Femur (tissue), 1 donor: ENCODE results near the gene FBXO3.
"Not testable (repeated sequence)": the region's sequence is repeated elsewhere in the genome, so short reads cannot be mapped to it uniquely, and the experiment has no call there.

Source experiments
- DNase-seq: peaks from one replicate; pipeline ENCODE4 v3.0.0-alpha.2; 2017

The FBXO3 gene

GRCh38 chr11:33725496-33725895 lies 48.8 kb downstream of the FBXO3 start:
- no peak for DNase-seq

- peak; percentile 43 for DNase-seq
Measured at GRCh38 chr11:33724644-33725035, 49.7 kb downstream of the FBXO3 start.

- peak; percentile 25 for DNase-seq
Measured at GRCh38 chr11:33723238-33723881, 51.0 kb downstream of the FBXO3 start.

- no peak for DNase-seq
Measured at GRCh38 chr11:33722590-33723234, 51.6 kb downstream of the FBXO3 start.

GRCh38 chr11:33721984-33722383 lies 52.3 kb downstream of the FBXO3 start:
- no peak for DNase-seq

- peak; percentile 49 for DNase-seq
Measured at GRCh38 chr11:33721426-33721825, 52.9 kb downstream of the FBXO3 start.

GRCh38 chr11:33719587-33719986 lies 54.7 kb downstream of the FBXO3 start:
- no peak for DNase-seq

GRCh38 chr11:33718440-33718839 lies 55.9 kb downstream of the FBXO3 start:
- no peak for DNase-seq

GRCh38 chr11:33716243-33716642 lies 58.1 kb downstream of the FBXO3 start:
- DNase-seq: no peak

GRCh38 chr11:33713856-33714398 lies 60.4 kb downstream of the FBXO3 start:
- DNase-seq: no peak

GRCh38 chr11:33713151-33713855 lies 61.0 kb downstream of the FBXO3 start:
- no peak for DNase-seq

- no peak for DNase-seq
Measured at GRCh38 chr11:33712436-33712835, 61.9 kb downstream of the FBXO3 start.

GRCh38 chr11:33709466-33709865 lies 64.9 kb downstream of the FBXO3 start:
- DNase-seq: no peak

- DNase-seq: no peak
Measured at GRCh38 chr11:33708985-33709384, 65.3 kb downstream of the FBXO3 start.

- not testable (repeated sequence) for DNase-seq
Measured at GRCh38 chr11:33707831-33708230, 66.5 kb downstream of the FBXO3 start.

GRCh38 chr11:33706966-33707365 lies 67.4 kb downstream of the FBXO3 start:
- no peak for DNase-seq

- DNase-seq: no peak
Measured at GRCh38 chr11:33706546-33706945, 67.8 kb downstream of the FBXO3 start.

GRCh38 chr11:33704240-33705002 lies 69.9 kb downstream of the FBXO3 start:
- DNase-seq: no peak

GRCh38 chr11:33703788-33704187 lies 70.5 kb downstream of the FBXO3 start:
- DNase-seq: no peak

- DNase-seq: no peak
Measured at GRCh38 chr11:33703234-33703633, 71.1 kb downstream of the FBXO3 start.

- peak; percentile 54 for DNase-seq
Measured at GRCh38 chr11:33701302-33702230, 72.8 kb downstream of the FBXO3 start.
